ENCODE results near the gene CORO1C.

- TF ChIP-seq EZH2phosphoT487 (IDR thresholded peaks at IDR 0.05; ENCODE audit: insufficient read depth, low read depth): no peak
- no peak for TF ChIP-seq EZH2 (IDR thresholded peaks at IDR 0.05; ENCODE audit: insufficient read depth, poor library complexity, severe bottlenecking)
Observed at GRCh38 chr12:108642269-108642870, 88.9 kb downstream of the CORO1C start.
